GM12872 (cell line): Measurements from ENCODE around the gene TRIM8.

ENCODE experiments used
- TF ChIP-seq, protein P1 (sequence below): IDR thresholded peaks from 3 replicates; pipeline ENCODE4 v1.5.1; 2011; ENCODE audit warnings: low read depth, mild to moderate bottlenecking, low read length, moderate library complexity; ENCODE audit not compliant: insufficient read depth

The TRIM8 gene

GRCh38 chr10:102633848-102634247 lies 10.4 kb upstream of the TRIM8 start:
- TF ChIP-seq, protein P1, sequence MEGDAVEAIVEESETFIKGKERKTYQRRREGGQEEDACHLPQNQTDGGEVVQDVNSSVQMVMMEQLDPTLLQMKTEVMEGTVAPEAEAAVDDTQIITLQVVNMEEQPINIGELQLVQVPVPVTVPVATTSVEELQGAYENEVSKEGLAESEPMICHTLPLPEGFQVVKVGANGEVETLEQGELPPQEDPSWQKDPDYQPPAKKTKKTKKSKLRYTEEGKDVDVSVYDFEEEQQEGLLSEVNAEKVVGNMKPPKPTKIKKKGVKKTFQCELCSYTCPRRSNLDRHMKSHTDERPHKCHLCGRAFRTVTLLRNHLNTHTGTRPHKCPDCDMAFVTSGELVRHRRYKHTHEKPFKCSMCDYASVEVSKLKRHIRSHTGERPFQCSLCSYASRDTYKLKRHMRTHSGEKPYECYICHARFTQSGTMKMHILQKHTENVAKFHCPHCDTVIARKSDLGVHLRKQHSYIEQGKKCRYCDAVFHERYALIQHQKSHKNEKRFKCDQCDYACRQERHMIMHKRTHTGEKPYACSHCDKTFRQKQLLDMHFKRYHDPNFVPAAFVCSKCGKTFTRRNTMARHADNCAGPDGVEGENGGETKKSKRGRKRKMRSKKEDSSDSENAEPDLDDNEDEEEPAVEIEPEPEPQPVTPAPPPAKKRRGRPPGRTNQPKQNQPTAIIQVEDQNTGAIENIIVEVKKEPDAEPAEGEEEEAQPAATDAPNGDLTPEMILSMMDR, result no peak

GRCh38 chr10:102634686-102635085 lies 9.6 kb upstream of the TRIM8 start:
- TF ChIP-seq, protein P1, result no peak

- TF ChIP-seq, protein P1, result no peak
These were observed 8.9 kb upstream of the TRIM8 start for GRCh38 chr10:102635377-102635776.

DNA sequence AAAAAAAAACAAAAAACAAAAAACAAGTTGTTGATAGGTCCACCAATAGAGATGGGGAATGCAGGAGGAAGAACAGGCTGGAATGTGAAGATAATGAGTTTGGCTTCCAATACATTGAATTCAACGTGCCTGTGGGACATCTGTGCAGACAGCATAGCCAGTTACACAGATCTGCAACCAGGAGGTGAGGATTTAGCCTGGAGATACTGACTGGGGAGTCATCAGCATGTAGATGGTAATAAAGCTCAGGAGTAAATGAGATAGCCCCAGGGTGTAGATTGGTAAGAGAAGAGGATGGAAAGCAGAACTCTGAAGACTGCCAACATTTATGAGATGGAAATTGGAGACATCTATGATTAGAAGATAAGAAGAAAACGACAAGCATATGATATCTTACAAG lies 4.7 kb upstream of the TRIM8 start:
- TF ChIP-seq, protein P1, result no peak

DNA sequence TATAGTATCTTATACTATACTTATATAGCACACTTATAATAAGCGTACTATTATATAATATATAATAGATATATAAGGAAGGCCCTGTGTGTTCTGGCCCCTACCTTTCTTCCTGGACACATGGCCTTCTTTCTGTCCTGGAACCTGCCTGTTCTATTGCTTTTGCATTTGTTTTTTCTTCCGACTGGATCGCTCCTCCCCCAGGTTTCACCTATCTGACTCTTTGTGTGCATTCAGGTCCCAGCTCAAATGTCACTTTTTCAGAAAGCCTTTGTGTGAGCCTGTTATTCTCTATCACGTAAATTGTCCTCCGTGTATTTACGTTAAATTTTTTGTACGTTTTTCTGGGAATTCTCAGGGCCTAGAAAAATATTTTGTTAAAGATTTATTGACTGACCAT lies 2.9 kb upstream of the TRIM8 start:
- TF ChIP-seq, protein P1, result no peak

DNA sequence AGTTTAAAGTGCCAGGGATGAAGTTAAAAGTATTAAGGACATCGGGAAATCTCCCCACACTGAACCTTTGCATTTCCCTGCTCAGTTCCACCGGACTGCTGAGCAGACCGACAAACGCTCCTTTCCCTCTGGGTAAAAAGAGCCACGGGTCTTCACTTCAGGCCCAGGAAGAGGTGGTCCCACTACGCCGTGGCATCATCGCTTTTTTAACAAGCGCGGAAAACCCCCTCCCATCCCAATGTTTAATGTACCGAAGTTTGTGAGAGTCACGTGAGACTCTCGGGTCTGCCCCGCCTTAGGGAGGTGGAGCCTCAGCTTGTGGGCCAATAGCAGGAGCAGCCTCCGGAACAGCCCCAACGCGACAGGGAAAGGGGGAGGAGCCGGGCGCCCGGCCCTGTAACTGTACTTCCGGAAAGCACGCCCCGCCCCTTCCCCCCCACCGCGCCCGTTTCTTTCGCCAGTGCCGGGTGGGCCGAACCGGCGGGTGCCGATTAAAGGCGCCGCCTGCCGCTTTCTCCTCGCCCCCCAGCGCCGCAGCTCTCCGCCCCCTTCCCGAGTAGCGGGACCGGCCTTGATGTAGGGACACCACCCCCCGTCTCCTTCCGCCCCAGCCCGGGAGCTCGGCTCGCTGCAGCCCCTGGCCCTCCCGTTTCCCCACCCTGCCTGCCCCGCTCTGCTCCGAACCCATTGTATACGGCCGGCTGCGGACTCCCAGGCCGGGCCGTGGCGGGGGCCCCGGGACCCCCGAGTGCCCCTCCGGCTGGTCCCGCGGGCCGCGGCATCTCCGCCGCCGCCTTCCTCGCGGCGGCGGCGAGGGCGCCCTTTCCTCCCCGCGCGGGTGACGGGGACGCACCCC lies 2.2 kb upstream of the TRIM8 start:
- TF ChIP-seq, protein P1, result no peak

DNA sequence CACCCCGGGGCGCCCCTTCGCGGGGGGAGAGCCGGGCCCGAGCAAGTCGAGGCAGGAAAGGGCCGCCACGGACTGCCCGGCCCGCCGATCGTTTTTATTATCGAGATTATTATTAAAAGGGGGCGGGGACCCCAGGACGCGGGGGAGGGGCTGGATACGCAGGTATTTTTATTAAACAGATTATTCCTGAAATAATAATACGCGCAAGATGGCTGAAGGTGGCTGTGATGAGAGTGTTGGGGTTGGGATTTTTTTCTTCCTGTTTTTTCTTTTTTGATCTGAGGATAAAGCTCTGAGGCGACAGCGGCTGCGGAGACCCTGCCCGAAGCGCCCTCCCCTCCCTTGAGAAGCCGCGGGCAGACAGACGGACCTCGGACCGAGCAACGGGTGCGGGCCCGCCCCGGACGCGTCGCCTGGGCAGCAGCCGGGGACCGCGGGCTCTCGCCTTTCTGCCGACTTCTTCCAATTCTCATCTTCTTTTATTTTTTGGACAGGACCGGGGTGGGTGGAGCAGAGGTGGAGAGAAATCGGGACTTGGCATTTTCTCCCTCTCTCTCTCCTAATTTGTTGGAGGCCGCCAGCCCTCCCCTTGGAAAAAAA lies 1.4 kb upstream of the TRIM8 start:
- TF ChIP-seq, protein P1, result no peak
